SK-N-SH treated with all-trans-retinoic acid at 6 μM for 48 hours (cell line): Measurements from ENCODE around the gene GRID1.

ENCODE experiments used
- CSDC2 ChIP-seq: fragments of 250-450 bp; sonication (Bioruptor Pico); IDR thresholded peaks from 2 replicates; pipeline ENCODE4 v1.5.0; 2020; ENCODE audit warnings: mild to moderate bottlenecking, moderate library complexity
- OSR1 ChIP-seq: fragments of 250-450 bp; sonication (Bioruptor Pico); IDR thresholded peaks from 2 replicates; pipeline ENCODE4 v1.8.0; 2022; ENCODE audit warnings: moderate library complexity, mild to moderate bottlenecking, inconsistent platforms
- ZFP3 ChIP-seq: fragments of 250-450 bp; sonication (Bioruptor Pico); IDR thresholded peaks from 2 replicates; pipeline ENCODE4 v1.5.0; 2020; ENCODE audit warnings: mild to moderate bottlenecking, moderate library complexity

- TF ChIP-seq CSDC2 (CRISPR knock-in tag): no peak
- no peak for TF ChIP-seq OSR1
- no peak for TF ChIP-seq ZFP3
Observed at GRCh38 chr10:86192147-86192546, 174.4 kb downstream of the GRID1 start.
